Mesenchymal stem cell (in vitro differentiated cells and primary cell): ENCODE data around the gene CH25H.

Source experiments
- DNase-seq: peaks from one replicate; pipeline ENCODE4 v3.0.0-alpha.2; 2013
- H2AFZ ChIP-seq: one replicate; pipeline ENCODE4 v1.6.1; 2013; ENCODE audit warnings: low read depth, mild to moderate bottlenecking, control low read depth, inconsistent platforms, low read length, moderate library complexity
- H2AK5ac ChIP-seq: 2 replicates; pipeline ENCODE4 v1.6.1; 2013; ENCODE audit warnings: low read length, moderate library complexity, mild to moderate bottlenecking, inconsistent platforms; ENCODE audit not compliant: severe bottlenecking
- H2BK120ac ChIP-seq: one replicate; pipeline ENCODE4 v1.6.1; 2013; ENCODE audit warnings: low read depth, mild to moderate bottlenecking, inconsistent platforms, low read length, moderate library complexity
- H2BK12ac ChIP-seq, 2 experiments: one replicate each; pipeline ENCODE4 v1.6.1; 2013; ENCODE audit warnings: inconsistent platforms in 2 of 2, low read length in 2 of 2, mild to moderate bottlenecking in 2 of 2, moderate library complexity in 2 of 2, control low read depth in 1 of 2
- H2BK15ac ChIP-seq: one replicate; pipeline ENCODE4 v1.6.1; 2013; ENCODE audit warnings: mild to moderate bottlenecking, low read depth, inconsistent platforms; ENCODE audit not compliant: poor library complexity, severe bottlenecking
- H2BK5ac ChIP-seq: 2 replicates; pipeline ENCODE4 v1.6.1; 2013; ENCODE audit warnings: low read depth, mild to moderate bottlenecking, low read length, control low read depth, inconsistent platforms; ENCODE audit not compliant: poor library complexity, severe bottlenecking
- H3K14ac ChIP-seq, 2 experiments: one replicate each; pipeline ENCODE4 v1.6.1; 2013; ENCODE audit warnings: inconsistent platforms in 2 of 2, low read length in 2 of 2, control low read depth in 1 of 2, mild to moderate bottlenecking in 1 of 2, moderate library complexity in 1 of 2
- H3K18ac ChIP-seq, 2 experiments: one replicate each; pipeline ENCODE4 v1.6.1; 2013; ENCODE audit warnings: inconsistent platforms in 2 of 2, low read length in 2 of 2, control low read depth in 1 of 2, low read depth in 1 of 2, mild to moderate bottlenecking in 1 of 2
- H3K23ac ChIP-seq, 2 experiments: one replicate each; pipeline ENCODE4 v1.6.1; 2013; ENCODE audit warnings: inconsistent platforms in 2 of 2, low read length in 2 of 2, mild to moderate bottlenecking in 2 of 2, moderate library complexity in 2 of 2, control low read depth in 1 of 2
- H3K27ac ChIP-seq: 2 replicates; pipeline ENCODE4 v1.5.1; 2013; ENCODE audit warnings: mild to moderate bottlenecking, moderate library complexity, low read length, control low read depth, inconsistent platforms; ENCODE audit not compliant: poor library complexity, severe bottlenecking
- H3K27me3 ChIP-seq, 2 experiments: 2 replicates each; pipeline versions ENCODE4 v1.6.1 to v1.7.0; 2013; ENCODE audit warnings: low read length in 2 of 2, mild to moderate bottlenecking in 2 of 2, moderate library complexity in 2 of 2, control low read depth in 1 of 2, inconsistent platforms in 1 of 2; ENCODE audit not compliant: control insufficient read depth in 1 of 2, insufficient read depth in 1 of 2
- H3K36me3 ChIP-seq, 2 experiments: 2 replicates each; pipeline versions ENCODE4 v1.6.1 to v1.7.0; 2013; ENCODE audit warnings: low read length in 2 of 2, control low read depth in 1 of 2, inconsistent platforms in 1 of 2, low read depth in 1 of 2, mild to moderate bottlenecking in 1 of 2; ENCODE audit not compliant: insufficient read depth in 2 of 2, control insufficient read depth in 1 of 2
- H3K4ac ChIP-seq, 2 experiments: one replicate each; pipeline ENCODE4 v1.6.1; 2013; ENCODE audit warnings: inconsistent platforms in 2 of 2, low read length in 2 of 2, mild to moderate bottlenecking in 2 of 2, moderate library complexity in 2 of 2, control low read depth in 1 of 2, low read depth in 1 of 2
- H3K4me1 ChIP-seq: 2 replicates; pipeline ENCODE4 v1.6.1; 2013; ENCODE audit warnings: low read depth, low read length, control low read depth; ENCODE audit not compliant: control insufficient read depth, insufficient read depth
- H3K4me2 ChIP-seq: 2 replicates; pipeline ENCODE4 v1.6.1; 2013; ENCODE audit warnings: low read length, mild to moderate bottlenecking, inconsistent platforms; ENCODE audit not compliant: poor library complexity, severe bottlenecking
- H3K4me3 ChIP-seq, 2 experiments: 2 replicates each; pipeline versions ENCODE4 v1.5.1 to v1.7.0; 2013; ENCODE audit warnings: low read length in 2 of 2, mild to moderate bottlenecking in 2 of 2, control low read depth in 1 of 2, low read depth in 1 of 2; ENCODE audit not compliant: insufficient read depth in 1 of 2
- H3K79me1 ChIP-seq: replicated peaks from 2 replicates; pipeline ENCODE4 v1.6.1; 2013; ENCODE audit warnings: mild to moderate bottlenecking, control low read depth, low read length, inconsistent platforms; ENCODE audit not compliant: poor library complexity, severe bottlenecking
- H3K9ac ChIP-seq: 2 replicates; pipeline ENCODE4 v1.7.0; 2013; ENCODE audit warnings: mild to moderate bottlenecking, low read length, moderate library complexity
- H3K9me3 ChIP-seq: 2 replicates; pipeline ENCODE4 v1.7.0; 2013; ENCODE audit warnings: mild to moderate bottlenecking, low read length; ENCODE audit not compliant: control insufficient read depth
- H4K8ac ChIP-seq: one replicate; pipeline ENCODE4 v1.6.1; 2013; ENCODE audit warnings: inconsistent platforms, mild to moderate bottlenecking, low read length, moderate library complexity
- H4K91ac ChIP-seq: one replicate; pipeline ENCODE4 v1.6.1; 2013; ENCODE audit warnings: mild to moderate bottlenecking, low read length, inconsistent platforms
- WGBS: methylation state at CpG from one replicate; pipeline ENCODE4 v1.1.7; 2013; ENCODE audit warnings: mixed read lengths; 5-methylcytosine and 5-hydroxymethylcytosine counted together

CH25H gene

DNA sequence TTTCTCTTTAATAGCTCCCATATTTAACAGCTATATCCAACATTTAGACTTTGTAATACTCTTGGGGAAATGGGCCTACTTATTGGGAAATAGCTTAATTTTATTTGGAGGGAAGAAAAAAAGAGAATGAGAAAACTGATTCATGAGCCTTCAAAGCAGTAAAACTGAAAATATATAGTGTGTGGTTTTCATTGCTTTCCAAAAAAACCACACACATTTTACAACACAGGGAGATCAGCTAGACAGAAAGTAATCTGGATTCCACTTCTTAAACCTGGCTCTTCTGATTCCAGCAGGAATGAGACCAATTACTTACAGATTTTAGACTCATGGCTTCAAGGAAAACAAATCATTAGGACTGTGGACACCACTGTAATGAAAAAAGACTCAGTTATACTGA, 48.7 kb downstream of the CH25H start:
- H4K8ac ChIP-seq, result no peak overlapping the region

GRCh38 chr10:89156161-89156835, 50.8 kb downstream of the CH25H start:
- Histone ChIP-seq H2AFZ (no peak overlapping the region), H3K9ac (no peak overlapping the region), H3K4ac (no peak overlapping the region), H3K4me3 (no peak overlapping the region), H3K27me3 (peaks cover 0 to 5% of the 10 kb centered on the region in 2 experiments), H3K14ac (no peak overlapping the region), H3K27ac (no peak overlapping the region), H3K18ac (no peak overlapping the region), H4K91ac (no peak overlapping the region), H3K4me2 (no peak overlapping the region), H2BK120ac (no peak overlapping the region), H3K23ac (no peak overlapping the region), H3K36me3 (no peaks in the 10 kb centered on the region), H2BK15ac (no peak overlapping the region), H2BK12ac (no peak overlapping the region), H3K9me3 (no peaks in the 10 kb centered on the region), H3K4me1 (no peaks in the 10 kb centered on the region), H2AK5ac (no peak overlapping the region), H3K79me1 (no peaks in the 10 kb centered on the region), H4K8ac (no peak overlapping the region), H2BK5ac (no peak overlapping the region)
- no peak for DNase-seq
- 69% methylated on average over 4 of the region's 5 CpGs for WGBS

More for the DNA sequence above, 48.7 kb downstream of the CH25H start:
- H3K4me2 ChIP-seq, result no peak overlapping the region
- no peak overlapping the region for H4K91ac ChIP-seq
- H3K9me3 ChIP-seq, result no peaks in the 10 kb centered on the region
- H3K79me1 ChIP-seq, result no peaks in the 10 kb centered on the region
- no peak overlapping the region for H3K27ac ChIP-seq
- no peak overlapping the region for H2BK5ac ChIP-seq
- no peak overlapping the region for H3K4me3 ChIP-seq
- peak overlapping the region; percentile 9 for H3K9ac ChIP-seq
- no peak overlapping the region for H2AK5ac ChIP-seq
- no peaks in the 10 kb centered on the region for H3K4me1 ChIP-seq
- H3K4ac ChIP-seq, result no peak overlapping the region
- no peak overlapping the region for H2BK15ac ChIP-seq
- no peaks in the 10 kb centered on the region for H3K36me3 ChIP-seq
- peaks cover 0 to 7% of the 10 kb centered on the region in 2 experiments for H3K27me3 ChIP-seq
- no peak for DNase-seq
- no peak overlapping the region for H3K18ac ChIP-seq
- no peak overlapping the region for H2BK120ac ChIP-seq
- H3K14ac ChIP-seq, result no peak overlapping the region
- no peak overlapping the region for H2BK12ac ChIP-seq
- no peak overlapping the region for H3K23ac ChIP-seq
- no peak overlapping the region for H2AFZ ChIP-seq
